Measurements from ENCODE around the gene MSLN. TPM values are rescaled to one million over a fixed set of nuclear protein-coding genes. Genes with fewer than 3 reads are reported as not detected.
"Not testable (repeated sequence)": the region's sequence is repeated elsewhere in the genome, so short reads cannot be mapped to it uniquely, and the experiment has no call there.

The MSLN gene
- polyA plus RNA-seq, 2 donors, result 0.87 to 3.7 TPM

- not testable (repeated sequence) for H3K27me3 ChIP-seq (ENCODE audit: control insufficient read depth in 1 of 2, insufficient read depth in 2 of 2, low read length in 2 of 2); H3K36me3 ChIP-seq (ENCODE audit: control insufficient read depth in 2 of 2, insufficient read depth in 2 of 2, low read length in 1 of 2); H3K4me3 ChIP-seq (ENCODE audit: low read depth in 1 of 2, low read length in 2 of 2); H3K4me1 ChIP-seq (ENCODE audit: control insufficient read depth in 2 of 2, insufficient read depth in 2 of 2, low read length in 1 of 2); H3K27ac ChIP-seq (ENCODE audit: low read depth in 2 of 2, low read length in 1 of 2); H3K9me3 ChIP-seq (ENCODE audit: control insufficient read depth in 2 of 2, insufficient read depth in 1 of 2, low read depth in 1 of 2, low read length in 1 of 2)
- 84 to 86% methylated on average over 14 of the region's 14 CpGs for WGBS, 2 donors
These were observed 17.6 kb upstream of the MSLN start for GRCh38 chr16:742894-743293.

- 77 to 80% methylated on average over 21 of the region's 21 CpGs for WGBS, 2 donors
- no peak overlapping the region for H3K4me3 ChIP-seq (ENCODE audit: low read depth in 1 of 2, low read length in 2 of 2)
- no peaks in the 10 kb centered on the region for H3K36me3 ChIP-seq (ENCODE audit: control insufficient read depth in 2 of 2, insufficient read depth in 2 of 2, low read length in 1 of 2)
- no peaks in the 10 kb centered on the region for H3K9me3 ChIP-seq (ENCODE audit: control insufficient read depth in 2 of 2, insufficient read depth in 1 of 2, low read depth in 1 of 2, low read length in 1 of 2)
- H3K27me3 ChIP-seq (ENCODE audit: control insufficient read depth in 1 of 2, insufficient read depth in 2 of 2, low read length in 2 of 2), result no peaks in the 10 kb centered on the region
- H3K4me1 ChIP-seq (ENCODE audit: control insufficient read depth in 2 of 2, insufficient read depth in 2 of 2, low read length in 1 of 2), result peaks cover 0 to 10% of the 10 kb centered on the region in 2 donors
- H3K27ac ChIP-seq (ENCODE audit: low read depth in 2 of 2, low read length in 1 of 2), result no peak overlapping the region
These were observed 16.6 kb upstream of the MSLN start for GRCh38 chr16:743794-744500.

GRCh38 chr16:745739-746138, 14.8 kb upstream of the MSLN start:
- WGBS, 2 donors, result 4 to 5% methylated on average over 14 of the region's 14 CpGs
- Histone ChIP-seq H3K27ac (ENCODE audit: low read depth in 2 of 2, low read length in 1 of 2) (no peak overlapping the region), H3K27me3 (ENCODE audit: control insufficient read depth in 1 of 2, insufficient read depth in 2 of 2, low read length in 2 of 2) (no peaks in the 10 kb centered on the region), H3K4me3 (ENCODE audit: low read depth in 1 of 2, low read length in 2 of 2) (no peak overlapping the region), H3K4me1 (ENCODE audit: control insufficient read depth in 2 of 2, insufficient read depth in 2 of 2, low read length in 1 of 2) (no peaks in the 10 kb centered on the region), H3K36me3 (ENCODE audit: control insufficient read depth in 2 of 2, insufficient read depth in 2 of 2, low read length in 1 of 2) (no peaks in the 10 kb centered on the region), H3K9me3 (ENCODE audit: control insufficient read depth in 2 of 2, insufficient read depth in 1 of 2, low read depth in 1 of 2, low read length in 1 of 2) (no peaks in the 10 kb centered on the region)

DNA sequence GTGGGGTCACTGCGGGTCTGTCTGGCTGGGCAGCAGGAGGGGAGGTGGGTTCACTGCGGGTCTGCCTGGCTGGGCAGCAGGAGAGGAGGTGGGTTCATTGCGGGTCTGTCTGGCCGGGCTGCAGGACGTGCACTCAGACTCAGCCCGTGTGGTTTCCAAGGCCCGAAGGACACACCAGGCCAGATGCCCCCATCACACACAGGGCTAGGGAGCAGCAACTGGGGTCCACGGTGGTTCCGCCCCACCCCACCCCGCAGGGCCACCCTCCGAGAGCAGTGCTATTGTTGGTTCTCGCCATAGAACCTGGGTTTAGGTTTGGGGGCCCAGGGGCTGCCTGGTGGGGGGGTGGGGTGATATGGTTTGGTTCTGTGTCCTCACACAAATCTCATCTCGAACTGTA, 13.9 kb upstream of the MSLN start:
- Histone ChIP-seq H3K27me3 (ENCODE audit: control insufficient read depth in 1 of 2, insufficient read depth in 2 of 2, low read length in 2 of 2) (no peaks in the 10 kb centered on the region), H3K4me1 (ENCODE audit: control insufficient read depth in 2 of 2, insufficient read depth in 2 of 2, low read length in 1 of 2) (peaks cover 0 to under 1% of the 10 kb centered on the region in 2 donors), H3K27ac (ENCODE audit: low read depth in 2 of 2, low read length in 1 of 2) (no peak overlapping the region), H3K9me3 (ENCODE audit: control insufficient read depth in 2 of 2, insufficient read depth in 1 of 2, low read depth in 1 of 2, low read length in 1 of 2) (no peaks in the 10 kb centered on the region), H3K36me3 (ENCODE audit: control insufficient read depth in 2 of 2, insufficient read depth in 2 of 2, low read length in 1 of 2) (no peaks in the 10 kb centered on the region), H3K4me3 (ENCODE audit: low read depth in 1 of 2, low read length in 2 of 2) (no peak overlapping the region)
- 79% methylated on average over 13 of the region's 13 CpGs for WGBS, 2 donors

GRCh38 chr16:747978-748746, 12.4 kb upstream of the MSLN start:
- no peak overlapping the region for H3K27ac ChIP-seq (ENCODE audit: low read depth in 2 of 2, low read length in 1 of 2)
- no peak overlapping the region for H3K4me3 ChIP-seq (ENCODE audit: low read depth in 1 of 2, low read length in 2 of 2)
- H3K4me1 ChIP-seq (ENCODE audit: control insufficient read depth in 2 of 2, insufficient read depth in 2 of 2, low read length in 1 of 2), result peaks cover 0 to 5% of the 10 kb centered on the region in 2 donors
- no peaks in the 10 kb centered on the region for H3K36me3 ChIP-seq (ENCODE audit: control insufficient read depth in 2 of 2, insufficient read depth in 2 of 2, low read length in 1 of 2)
- H3K9me3 ChIP-seq (ENCODE audit: control insufficient read depth in 2 of 2, insufficient read depth in 1 of 2, low read depth in 1 of 2, low read length in 1 of 2), result no peaks in the 10 kb centered on the region
- peaks cover 0 to 3% of the 10 kb centered on the region in 2 donors for H3K27me3 ChIP-seq (ENCODE audit: control insufficient read depth in 1 of 2, insufficient read depth in 2 of 2, low read length in 2 of 2)
- 76% methylated on average over 39 of the region's 39 CpGs for WGBS, 2 donors

DNA sequence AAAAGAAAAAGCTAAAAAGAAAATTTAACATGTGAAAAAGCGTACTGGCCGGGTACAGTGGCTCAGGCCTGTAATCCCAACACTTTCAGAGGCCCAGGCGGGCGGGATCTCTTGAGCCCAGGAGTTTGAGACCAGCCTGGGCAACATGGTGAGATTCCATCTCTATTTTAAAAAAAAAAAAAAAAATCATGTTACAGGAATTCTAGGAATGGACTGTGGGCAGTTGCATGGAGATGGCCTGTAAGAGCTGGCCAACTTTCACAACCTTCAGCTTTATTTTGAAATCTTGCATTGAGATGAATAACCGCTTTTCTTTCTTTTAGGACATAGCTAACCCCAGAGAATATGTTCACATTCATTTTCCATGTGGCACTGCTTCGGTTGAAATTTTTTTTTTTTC, 11.5 kb upstream of the MSLN start:
- no peaks in the 10 kb centered on the region for H3K36me3 ChIP-seq (ENCODE audit: control insufficient read depth in 2 of 2, insufficient read depth in 2 of 2, low read length in 1 of 2)
- H3K4me1 ChIP-seq (ENCODE audit: control insufficient read depth in 2 of 2, insufficient read depth in 2 of 2, low read length in 1 of 2), result peaks cover 0 to 5% of the 10 kb centered on the region in 2 donors
- no peak overlapping the region for H3K4me3 ChIP-seq (ENCODE audit: low read depth in 1 of 2, low read length in 2 of 2)
- H3K9me3 ChIP-seq (ENCODE audit: control insufficient read depth in 2 of 2, insufficient read depth in 1 of 2, low read depth in 1 of 2, low read length in 1 of 2), result no peaks in the 10 kb centered on the region
- H3K27me3 ChIP-seq (ENCODE audit: control insufficient read depth in 1 of 2, insufficient read depth in 2 of 2, low read length in 2 of 2), result peaks cover 0 to 3% of the 10 kb centered on the region in 2 donors
- 83 to 84% methylated on average over 6 of the region's 6 CpGs for WGBS, 2 donors
- H3K27ac ChIP-seq (ENCODE audit: low read depth in 2 of 2, low read length in 1 of 2), result no peak overlapping the region

GRCh38 chr16:750485-750884, 10.0 kb upstream of the MSLN start:
- Histone ChIP-seq H3K36me3 (ENCODE audit: control insufficient read depth in 2 of 2, insufficient read depth in 2 of 2, low read length in 1 of 2) (no peaks in the 10 kb centered on the region), H3K4me3 (ENCODE audit: low read depth in 1 of 2, low read length in 2 of 2) (no peak overlapping the region), H3K27me3 (ENCODE audit: control insufficient read depth in 1 of 2, insufficient read depth in 2 of 2, low read length in 2 of 2) (peaks cover 0 to 3% of the 10 kb centered on the region in 2 donors), H3K27ac (ENCODE audit: low read depth in 2 of 2, low read length in 1 of 2) (no peak overlapping the region), H3K4me1 (ENCODE audit: control insufficient read depth in 2 of 2, insufficient read depth in 2 of 2, low read length in 1 of 2) (peaks cover 0 to 5% of the 10 kb centered on the region in 2 donors), H3K9me3 (ENCODE audit: control insufficient read depth in 2 of 2, insufficient read depth in 1 of 2, low read depth in 1 of 2, low read length in 1 of 2) (no peaks in the 10 kb centered on the region)
- WGBS, 2 donors, result 59 to 66% methylated on average over 9 of the region's 9 CpGs

DNA sequence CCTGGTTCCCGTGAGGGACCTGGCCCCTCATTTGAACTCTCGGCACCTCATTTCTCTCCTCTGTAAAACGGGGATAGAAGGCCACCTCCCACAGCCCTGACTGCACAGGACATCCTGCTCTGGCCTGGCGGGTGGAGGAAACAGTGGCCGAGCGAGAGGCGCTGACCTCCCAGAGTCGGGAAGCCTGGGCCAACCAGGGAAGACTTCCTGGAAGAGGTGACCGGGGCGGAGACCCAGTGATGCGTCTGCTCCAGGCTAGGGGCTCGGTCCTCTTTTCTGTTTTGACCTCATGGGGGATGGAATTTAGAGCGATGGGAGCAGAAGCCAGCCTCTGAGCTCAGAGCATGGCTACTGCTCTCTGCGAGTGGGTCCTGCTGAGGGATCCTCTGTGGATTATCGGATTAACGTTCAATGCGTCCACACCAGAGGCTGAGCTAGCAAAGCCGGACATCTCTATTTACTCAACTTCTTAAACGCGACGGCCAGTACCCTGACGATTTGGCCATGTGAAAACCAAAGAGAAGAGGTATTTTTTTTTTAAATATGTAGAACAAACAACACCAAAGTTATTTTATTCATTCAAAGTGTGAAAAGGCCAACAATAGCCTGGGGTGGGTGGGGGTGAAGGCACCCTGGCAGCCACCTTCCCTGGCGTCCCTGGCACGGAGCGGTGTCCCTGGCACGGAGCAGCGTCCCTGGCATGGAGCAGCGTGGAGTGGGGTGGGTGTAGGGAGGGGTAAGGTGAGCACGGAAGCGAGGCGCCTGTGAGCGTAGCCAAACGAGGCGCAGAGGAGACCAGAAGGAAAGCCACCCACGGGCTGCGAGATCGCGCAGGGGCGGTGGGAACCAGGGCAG, 9.2 kb upstream of the MSLN start:
- no peak overlapping the region for H3K4me3 ChIP-seq (ENCODE audit: low read depth in 1 of 2, low read length in 2 of 2)
- 46 to 49% methylated on average over 39 of the region's 39 CpGs for WGBS, 2 donors
- H3K27ac ChIP-seq (ENCODE audit: low read depth in 2 of 2, low read length in 1 of 2), result no peak overlapping the region
- H3K9me3 ChIP-seq (ENCODE audit: control insufficient read depth in 2 of 2, insufficient read depth in 1 of 2, low read depth in 1 of 2, low read length in 1 of 2), result no peaks in the 10 kb centered on the region
- no peaks in the 10 kb centered on the region for H3K36me3 ChIP-seq (ENCODE audit: control insufficient read depth in 2 of 2, insufficient read depth in 2 of 2, low read length in 1 of 2)
- H3K4me1 ChIP-seq (ENCODE audit: control insufficient read depth in 2 of 2, insufficient read depth in 2 of 2, low read length in 1 of 2), result peaks cover 0 to 5% of the 10 kb centered on the region in 2 donors
- peaks cover 0 to 3% of the 10 kb centered on the region in 2 donors for H3K27me3 ChIP-seq (ENCODE audit: control insufficient read depth in 1 of 2, insufficient read depth in 2 of 2, low read length in 2 of 2)

- H3K27ac ChIP-seq (ENCODE audit: low read depth in 2 of 2, low read length in 1 of 2), result no peak overlapping the region
- no peaks in the 10 kb centered on the region for H3K36me3 ChIP-seq (ENCODE audit: control insufficient read depth in 2 of 2, insufficient read depth in 2 of 2, low read length in 1 of 2)
- H3K4me3 ChIP-seq (ENCODE audit: low read depth in 1 of 2, low read length in 2 of 2), result no peak overlapping the region
- H3K27me3 ChIP-seq (ENCODE audit: control insufficient read depth in 1 of 2, insufficient read depth in 2 of 2, low read length in 2 of 2), result peaks cover 0 to 3% of the 10 kb centered on the region in 2 donors
- peaks cover 0 to 5% of the 10 kb centered on the region in 2 donors for H3K4me1 ChIP-seq (ENCODE audit: control insufficient read depth in 2 of 2, insufficient read depth in 2 of 2, low read length in 1 of 2)
- 30 to 31% methylated on average over 10 of the region's 10 CpGs for WGBS, 2 donors
- H3K9me3 ChIP-seq (ENCODE audit: control insufficient read depth in 2 of 2, insufficient read depth in 1 of 2, low read depth in 1 of 2, low read length in 1 of 2), result no peaks in the 10 kb centered on the region
These were observed 8.6 kb upstream of the MSLN start for GRCh38 chr16:752007-752312.
